Lower leg skin (tissue), 4 donors: Measurements from ENCODE around the gene SMIM36. TPM values are rescaled to one million over a fixed set of nuclear protein-coding genes. Genes with fewer than 3 reads are reported as not detected.

ENCODE experiments used
- DNase-seq, 2 donors: peaks; one replicate each; pipeline ENCODE4 v3.0.0-alpha.2; 2019; ENCODE audit warnings: low spot score in 2 of 2
- H3K4me3 ChIP-seq: fragments of 200-600 bp; sonication (generic); 2 replicates; pipeline ENCODE4 v1.5.1; 2017; ENCODE audit warnings: mild to moderate bottlenecking, low read depth; ENCODE audit not compliant: poor library complexity, severe bottlenecking
- POLR2A ChIP-seq, 2 donors: fragments of 450-650 bp; IDR thresholded peaks; one replicate each; pipeline ENCODE4 v1.6.1; 2016 to 2017; ENCODE audit warnings: antibody characterized with exemption in 2 of 2, mild to moderate bottlenecking in 1 of 2, moderate library complexity in 1 of 2
- WGBS, 2 donors: methylation state at CpG; one replicate each; pipeline ENCODE4 v1.1.5; 2018; 5-methylcytosine and 5-hydroxymethylcytosine counted together
- intact Hi-C: fragments of 100-400 bp; cut with DNase I; formaldehyde crosslinking; loops from one replicate; pipeline ENCODE4 v1.15.0; 2023; ENCODE audit warnings: low total_unique reads
- total RNA-seq, 4 donors: library from RNA; depleted of rRNA; stranded (reverse); fragments of >200 nt; gene quantifications; one replicate each; pipeline ENCODE4 v1.1.0, GENCODE V29; 2016
- TF ChIP-seq, protein P1 (sequence below), 3 donors: fragments of 450-650 bp; IDR thresholded peaks; one replicate each; pipeline ENCODE4 v1.5.1; 2016; ENCODE audit warnings: antibody characterized with exemption in 3 of 3, mild to moderate bottlenecking in 3 of 3, moderate library complexity in 2 of 3

SMIM36 gene
- total RNA-seq, 4 donors from 2014 or later, result not detected

DNA sequence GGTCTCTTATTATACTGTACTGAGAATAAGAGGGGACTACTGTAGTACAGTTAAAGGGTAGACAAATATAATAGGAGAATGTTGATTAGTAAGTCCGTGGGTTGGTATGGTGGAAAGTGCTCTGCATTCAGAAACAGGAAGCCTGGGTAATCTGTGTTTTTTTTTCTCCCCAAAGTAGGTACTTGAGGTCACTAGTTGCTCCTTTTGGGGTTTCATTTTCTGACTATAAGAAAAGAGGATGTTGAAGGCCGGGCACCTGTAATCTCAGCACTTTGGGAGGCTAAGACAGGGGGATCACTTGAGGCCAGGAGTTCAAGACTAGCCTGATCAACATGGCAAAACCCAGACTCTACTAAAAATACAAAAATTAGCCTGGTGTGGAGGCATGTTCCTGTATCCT, 47.7 kb downstream of the SMIM36 start:
- TF ChIP-seq, protein P1, sequence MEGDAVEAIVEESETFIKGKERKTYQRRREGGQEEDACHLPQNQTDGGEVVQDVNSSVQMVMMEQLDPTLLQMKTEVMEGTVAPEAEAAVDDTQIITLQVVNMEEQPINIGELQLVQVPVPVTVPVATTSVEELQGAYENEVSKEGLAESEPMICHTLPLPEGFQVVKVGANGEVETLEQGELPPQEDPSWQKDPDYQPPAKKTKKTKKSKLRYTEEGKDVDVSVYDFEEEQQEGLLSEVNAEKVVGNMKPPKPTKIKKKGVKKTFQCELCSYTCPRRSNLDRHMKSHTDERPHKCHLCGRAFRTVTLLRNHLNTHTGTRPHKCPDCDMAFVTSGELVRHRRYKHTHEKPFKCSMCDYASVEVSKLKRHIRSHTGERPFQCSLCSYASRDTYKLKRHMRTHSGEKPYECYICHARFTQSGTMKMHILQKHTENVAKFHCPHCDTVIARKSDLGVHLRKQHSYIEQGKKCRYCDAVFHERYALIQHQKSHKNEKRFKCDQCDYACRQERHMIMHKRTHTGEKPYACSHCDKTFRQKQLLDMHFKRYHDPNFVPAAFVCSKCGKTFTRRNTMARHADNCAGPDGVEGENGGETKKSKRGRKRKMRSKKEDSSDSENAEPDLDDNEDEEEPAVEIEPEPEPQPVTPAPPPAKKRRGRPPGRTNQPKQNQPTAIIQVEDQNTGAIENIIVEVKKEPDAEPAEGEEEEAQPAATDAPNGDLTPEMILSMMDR (IDR thresholded peaks at IDR 0.05), result no peak
- TF ChIP-seq POLR2A (IDR thresholded peaks at IDR 0.05), result no peak
- 69 to 75% methylated on average over 2 of the region's 2 CpGs for WGBS, 2 donors
- DNase-seq, result no peak
- intact Hi-C loops, result no loop called here
- no peak overlapping the region for H3K4me3 ChIP-seq

DNA sequence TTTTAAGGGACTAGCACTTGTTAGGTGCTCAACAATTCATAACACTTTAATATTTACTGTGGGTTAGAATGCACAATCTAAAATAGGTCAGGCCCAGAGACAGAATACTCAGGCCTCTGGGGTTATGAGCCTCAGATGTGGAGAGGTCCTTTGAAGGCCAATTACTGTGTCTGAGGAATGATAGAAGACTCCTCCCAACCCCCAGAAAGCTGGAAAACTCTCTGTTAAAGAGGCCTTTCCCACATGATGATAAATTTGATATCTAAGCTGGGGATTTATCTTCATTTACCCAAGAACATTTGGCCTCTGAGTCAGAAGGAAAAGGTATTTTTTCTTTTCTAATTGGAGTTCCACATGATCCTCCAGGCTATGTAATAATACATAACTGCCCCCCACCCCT, 48.5 kb downstream of the SMIM36 start:
- no peak for TF ChIP-seq POLR2A (IDR thresholded peaks at IDR 0.05)
- TF ChIP-seq, protein P1 (IDR thresholded peaks at IDR 0.05), result no peak
- intact Hi-C loops, result no loop called here
- no peak overlapping the region for H3K4me3 ChIP-seq
- no peak for DNase-seq

DNA sequence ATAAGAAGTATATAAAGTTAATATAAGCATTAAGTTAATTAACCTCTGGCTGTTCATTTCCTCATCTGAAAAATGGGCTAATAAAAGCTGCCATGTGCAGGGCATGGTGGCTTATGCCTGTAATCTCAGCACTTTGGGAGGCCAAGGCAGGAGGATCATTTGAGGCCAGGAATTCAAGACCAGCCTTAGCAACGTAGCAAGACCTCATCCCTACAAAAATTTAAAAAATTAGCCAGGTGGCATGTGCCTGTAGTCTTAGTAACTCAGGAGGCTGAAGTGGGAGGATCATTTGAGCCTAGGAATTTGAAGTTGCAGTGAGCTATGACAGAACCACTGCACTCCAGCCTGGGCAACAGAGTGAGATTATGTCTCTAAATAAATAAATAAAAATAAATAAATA, 49.0 kb downstream of the SMIM36 start:
- no peak for TF ChIP-seq POLR2A (IDR thresholded peaks at IDR 0.05)
- TF ChIP-seq, protein P1 (IDR thresholded peaks at IDR 0.05), result no peak
- no peak overlapping the region for H3K4me3 ChIP-seq
- WGBS, 2 donors, result 74 to 86% methylated on average over 1 of the region's 1 CpG
- intact Hi-C loops, result no loop called here
- DNase-seq, result no peak

DNA sequence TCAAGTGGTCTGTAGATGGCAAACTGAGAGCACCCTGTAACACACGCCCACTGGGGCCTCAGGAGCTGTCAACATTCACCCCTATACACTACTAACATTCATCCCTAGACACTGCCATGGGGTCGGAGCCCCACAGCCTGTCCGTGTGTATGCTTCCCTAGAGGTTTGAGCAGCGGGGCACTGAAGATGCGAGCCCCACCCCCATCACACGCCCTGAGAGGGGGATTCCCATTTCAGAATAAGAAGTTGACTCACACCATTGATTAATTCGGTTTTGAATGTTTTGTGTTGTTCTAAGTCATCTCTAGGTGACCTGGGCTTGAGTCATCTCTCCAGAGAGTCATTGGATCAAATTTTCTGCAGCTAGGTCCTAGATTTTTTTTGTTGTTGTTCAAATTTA, 52.3 kb downstream of the SMIM36 start:
- TF ChIP-seq POLR2A (IDR thresholded peaks at IDR 0.05), result no peak
- TF ChIP-seq, protein P1 (IDR thresholded peaks at IDR 0.05), result no peak
- intact Hi-C loops, result no loop called here
- 53 to 61% methylated on average over 7 of the region's 7 CpGs for whole genome bisulfite sequencing, 2 donors
- DNase-seq, result no peak
- no peak overlapping the region for H3K4me3 ChIP-seq

DNA sequence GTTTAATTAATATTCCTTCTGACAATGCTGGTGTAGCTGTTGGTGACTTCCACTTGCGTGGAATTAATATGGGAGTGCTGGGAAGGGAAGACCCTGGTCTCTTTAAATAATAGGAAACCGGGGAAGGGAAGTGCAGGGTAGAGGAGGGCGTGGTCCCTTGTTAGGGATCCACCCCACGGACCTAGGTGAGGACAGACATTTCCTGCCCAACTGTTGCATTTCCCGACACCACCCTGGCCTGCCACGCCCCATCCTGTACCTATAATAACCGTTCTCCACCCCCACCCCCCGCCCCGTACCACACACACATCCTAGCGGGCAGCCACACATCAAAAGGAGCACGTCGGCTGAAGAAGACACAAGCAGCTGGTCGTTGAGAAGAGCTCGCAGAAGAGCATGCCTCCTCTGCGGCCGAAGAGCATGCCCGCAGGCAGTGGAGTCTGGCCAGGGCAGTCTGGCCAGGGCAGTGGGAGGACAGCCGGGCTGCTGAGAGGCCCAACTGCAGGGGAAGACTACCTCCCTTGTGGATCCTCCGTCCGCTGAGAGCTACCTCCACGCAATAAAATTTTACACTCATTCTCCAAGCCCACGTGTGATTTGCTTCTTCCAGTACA, 52.9 kb downstream of the SMIM36 start:
- no peak overlapping the region for H3K4me3 ChIP-seq
- WGBS, 2 donors, result 81 to 84% methylated on average over 22 of the region's 22 CpGs
- TF ChIP-seq, protein P1 (IDR thresholded peaks at IDR 0.05), result no peak
- no peak for TF ChIP-seq POLR2A (IDR thresholded peaks at IDR 0.05)
- no peak for DNase-seq
- intact Hi-C loops, result no loop called here
